ENCODE data around the gene PGLYRP4. TPM values are rescaled to one million over a fixed set of nuclear protein-coding genes. Genes with fewer than 3 reads are reported as not detected.

PGLYRP4 gene
- total RNA-seq, 6 experiments from 2014 or later, result not detected

- 54% methylated on average over 5 of the region's 6 CpGs for WGBS (ENCODE audit: insufficient coverage, low coverage, low lambda C conversion rate, missing lambda C conversion rate)
- Histone ChIP-seq H3K4me1 (no peaks in the 10 kb centered on the region), H3K27ac (no peak overlapping the region), H3K4me3 (no peak overlapping the region), H3K27me3 (no peaks in the 10 kb centered on the region), H3K9me3 (no peaks in the 10 kb centered on the region), H3K36me3 (no peaks in the 10 kb centered on the region)
- intact Hi-C loops (cut with DNase I), result no loop called here
- TF ChIP-seq POLR2A (IDR thresholded peaks at IDR 0.05), result no peak
- no peak for TF ChIP-seq CTCF (IDR thresholded peaks at IDR 0.05)
- DNase-seq (no peak), ATAC-seq (no peak)
These were observed 17.6 kb upstream of the PGLYRP4 start for GRCh38 chr1:153366261-153366660.

- ATAC-seq (no peak), DNase-seq (no peak)
- intact Hi-C loops (cut with DNase I), result no loop called here
- Histone ChIP-seq H3K4me3 (no peak overlapping the region), H3K9me3 (no peaks in the 10 kb centered on the region), H3K4me1 (no peaks in the 10 kb centered on the region), H3K36me3 (no peaks in the 10 kb centered on the region), H3K27me3 (no peaks in the 10 kb centered on the region), H3K27ac (no peak overlapping the region)
- WGBS (ENCODE audit: insufficient coverage, low coverage, low lambda C conversion rate, missing lambda C conversion rate), result 58% methylated on average over 6 of the region's 8 CpGs
- TF ChIP-seq CTCF (IDR thresholded peaks at IDR 0.05) (no peak), POLR2A (IDR thresholded peaks at IDR 0.05) (no peak)
These were observed 17.1 kb upstream of the PGLYRP4 start for GRCh38 chr1:153365696-153366095.

DNA sequence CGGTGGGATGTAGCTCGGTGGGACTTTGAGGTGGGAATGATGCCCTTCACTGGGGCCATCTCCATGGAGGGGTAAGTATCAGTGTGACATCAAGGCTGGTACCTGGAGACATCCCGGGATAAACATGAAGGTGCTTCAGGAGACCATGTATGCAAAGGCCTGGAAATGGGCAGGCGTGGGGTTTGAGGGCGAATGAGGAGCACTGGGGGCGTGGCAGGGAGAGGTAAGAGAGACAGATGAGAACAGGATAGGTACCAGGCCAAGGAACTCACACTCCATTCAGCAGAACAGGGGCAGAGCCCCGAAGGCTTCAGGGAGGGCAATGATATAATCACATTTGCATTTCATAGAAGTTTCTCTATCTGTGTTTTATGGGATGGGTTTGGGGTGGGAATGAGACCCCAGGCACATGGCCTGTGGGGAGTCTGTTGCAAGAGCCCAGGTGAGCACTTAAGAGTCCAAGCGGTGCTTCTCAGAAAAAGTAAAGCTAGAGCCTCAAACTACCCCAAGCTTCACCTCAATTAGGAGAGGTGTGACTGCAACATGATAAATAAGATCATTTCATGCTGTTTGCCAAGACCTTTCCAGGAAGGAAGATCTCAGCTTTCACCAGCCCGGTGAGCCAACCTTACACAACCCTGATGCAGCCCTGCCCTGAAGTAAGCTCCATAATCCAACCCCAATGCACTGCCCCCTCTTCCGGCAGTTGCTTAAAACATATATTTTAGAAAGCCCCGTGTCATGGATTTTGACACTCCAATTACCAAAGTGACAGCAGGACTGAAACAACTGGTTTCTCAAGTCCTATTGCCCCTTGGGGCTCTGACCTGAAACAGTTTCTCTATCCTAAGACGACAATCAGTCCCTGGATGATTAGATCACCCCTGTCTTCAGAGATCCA is 16.4 kb upstream of the PGLYRP4 start:
- Histone ChIP-seq H3K27ac (no peak overlapping the region), H3K4me1 (no peaks in the 10 kb centered on the region), H3K4me3 (no peak overlapping the region), H3K36me3 (no peaks in the 10 kb centered on the region), H3K27me3 (no peaks in the 10 kb centered on the region), H3K9me3 (no peaks in the 10 kb centered on the region)
- intact Hi-C loops (cut with DNase I), result no loop called here
- ATAC-seq (no peak), DNase-seq (peak in 1 of 3 donors; percentile 45)
- WGBS (ENCODE audit: insufficient coverage, low coverage, low lambda C conversion rate, missing lambda C conversion rate), result 58% methylated on average over 12 of the region's 12 CpGs
- no peak for TF ChIP-seq POLR2A (IDR thresholded peaks at IDR 0.05)
- TF ChIP-seq CTCF (IDR thresholded peaks at IDR 0.05), result no peak

DNA sequence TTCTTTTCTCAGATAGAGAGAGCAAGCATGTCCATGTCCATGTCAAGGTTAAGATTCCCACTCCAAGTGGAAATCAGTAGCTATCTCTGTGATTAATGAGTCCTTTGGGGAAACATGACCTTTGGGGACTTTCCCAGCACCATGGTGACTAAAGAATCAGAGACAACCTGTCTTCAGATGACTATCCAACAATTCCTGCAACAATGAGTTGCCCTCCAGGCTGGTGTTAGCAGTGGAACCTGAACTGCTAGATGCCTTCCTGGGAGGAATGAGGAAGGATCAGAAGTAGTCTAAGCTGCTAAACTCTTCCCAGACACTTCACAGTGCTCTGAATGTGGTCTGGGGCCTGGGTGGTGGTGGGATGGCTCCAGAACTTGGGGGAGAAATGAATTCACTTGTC is 15.5 kb upstream of the PGLYRP4 start:
- ATAC-seq (no peak), DNase-seq (no peak)
- intact Hi-C loops (cut with DNase I), result no loop called here
- no peak overlapping the region for H3K27ac ChIP-seq
- H3K4me1 ChIP-seq, result no peaks in the 10 kb centered on the region
- H3K27me3 ChIP-seq, result no peaks in the 10 kb centered on the region
- H3K9me3 ChIP-seq, result no peaks in the 10 kb centered on the region
- TF ChIP-seq CTCF (IDR thresholded peaks at IDR 0.05) (no peak), POLR2A (IDR thresholded peaks at IDR 0.05) (no peak)
- no peaks in the 10 kb centered on the region for H3K36me3 ChIP-seq
- H3K4me3 ChIP-seq, result no peak overlapping the region

Measured in right lobe of liver (tissue), 6 donors.